Middle frontal gyrus (tissue), 1 donor: Measurements from ENCODE around the gene CDCP1.
"Not testable (repeated sequence)": the region's sequence is repeated elsewhere in the genome, so short reads cannot be mapped to it uniquely, and the experiment has no call there.

Source experiments
- DNase-seq: peaks from one replicate; pipeline ENCODE4 v3.0.0-alpha.2; 2015; ENCODE audit warnings: low spot score; ENCODE audit errors: extremely low spot score

CDCP1 gene

DNA sequence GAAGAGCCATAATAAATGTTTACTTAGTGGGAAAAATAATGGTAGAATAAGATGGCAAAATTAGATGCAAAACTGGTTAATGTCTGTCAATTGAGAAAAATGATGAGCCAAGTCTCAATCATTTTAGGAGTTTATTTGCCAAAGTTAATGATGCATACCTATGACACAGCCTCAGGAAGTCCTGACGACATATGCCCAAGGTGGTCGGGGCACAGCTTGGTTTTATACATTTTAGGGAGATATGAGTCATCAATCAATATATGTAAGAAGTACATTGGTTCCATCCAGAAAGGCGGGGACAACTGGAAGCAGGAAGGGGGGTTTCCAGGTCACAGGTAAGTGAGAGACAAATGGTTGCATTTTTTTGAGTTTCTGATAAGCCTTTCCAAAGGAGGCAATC is 88.6 kb downstream of the CDCP1 start:
- DNase-seq, result no peak

GRCh38 chr3:45056608-45057301 is 89.4 kb downstream of the CDCP1 start:
- no peak for DNase-seq

DNA sequence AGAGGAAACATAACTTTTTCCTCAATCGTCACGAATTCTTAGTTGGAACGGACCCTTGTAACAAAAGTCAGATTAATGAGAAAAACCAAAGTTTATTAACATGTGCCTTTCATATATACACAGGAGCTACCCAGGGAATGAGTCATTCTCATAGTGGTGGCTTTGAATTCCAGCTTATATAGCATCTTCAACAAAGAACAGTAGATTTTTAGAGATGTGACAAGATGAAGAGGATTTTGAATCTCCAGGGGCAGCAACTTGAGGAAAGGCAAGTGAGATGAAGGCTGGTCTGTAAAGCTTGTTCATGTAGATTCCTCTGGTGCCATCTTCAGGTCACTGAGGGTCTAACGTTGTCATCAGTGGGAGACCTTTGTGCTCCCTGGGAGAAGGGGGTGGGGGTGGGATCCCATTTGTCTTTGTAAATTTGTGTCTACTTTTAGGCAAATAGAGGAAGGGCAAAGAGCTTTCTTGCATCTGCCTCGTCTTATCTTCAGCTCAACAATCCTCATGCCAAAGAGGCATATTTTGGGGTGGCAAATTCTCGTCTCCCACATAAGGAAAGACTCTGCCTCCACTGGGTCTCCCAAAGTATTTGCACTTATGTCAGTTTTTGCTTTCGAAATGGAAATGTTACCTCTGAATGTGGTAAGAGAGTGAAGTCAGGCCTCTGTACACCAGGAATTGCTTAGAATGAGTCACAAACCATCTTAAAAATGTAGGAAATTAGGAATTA is 90.6 kb downstream of the CDCP1 start:
- DNase-seq, result no peak

DNA sequence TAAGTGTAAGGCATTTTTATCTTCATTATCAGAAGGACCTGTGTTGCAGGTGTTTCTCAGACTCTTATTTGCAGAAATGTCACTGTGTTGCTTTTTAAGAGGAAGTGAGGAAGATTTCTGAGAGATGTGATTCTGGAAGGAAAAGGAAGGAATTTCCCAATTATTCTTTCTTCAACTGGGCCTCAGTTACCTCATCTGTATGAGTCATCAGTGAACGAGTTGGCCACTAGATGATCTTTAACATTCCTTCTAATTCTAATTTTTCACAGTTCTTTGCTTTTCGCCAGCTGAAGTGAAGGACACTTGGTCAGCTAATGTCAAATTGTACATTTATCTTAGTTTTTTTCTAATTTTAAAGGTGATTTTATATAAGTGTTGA is 91.2 kb downstream of the CDCP1 start:
- DNase-seq, result no peak

DNA sequence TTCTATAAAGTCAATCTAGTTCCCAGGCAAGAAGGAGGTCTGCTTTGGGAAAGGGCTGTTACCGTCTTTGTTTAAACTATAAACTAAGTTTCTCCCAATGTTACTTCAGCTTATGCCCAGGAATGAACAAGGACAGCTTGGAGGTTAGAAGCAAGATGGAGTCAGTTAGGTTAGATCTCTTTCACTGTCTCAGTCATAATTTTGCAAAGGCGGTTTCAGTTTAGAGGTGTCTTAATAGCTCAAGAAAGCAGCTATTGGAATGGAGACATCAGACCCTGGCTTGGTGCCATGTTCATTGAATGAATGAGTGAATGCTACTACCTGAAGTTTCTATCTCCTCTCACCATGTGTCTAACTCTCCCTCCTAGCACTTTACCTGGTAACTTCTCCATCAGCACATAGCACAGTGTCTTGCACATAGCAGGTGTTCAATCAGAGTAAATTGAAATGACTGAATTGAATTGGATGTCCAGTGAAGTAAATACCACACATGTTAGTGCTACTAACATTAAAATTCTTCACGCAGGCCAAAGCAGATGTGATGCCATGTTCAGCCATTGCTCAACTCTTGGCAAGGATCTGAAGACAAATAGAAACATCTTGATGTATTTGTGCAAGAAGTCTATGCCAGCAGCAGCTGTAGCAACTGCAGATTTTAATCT is 91.9 kb downstream of the CDCP1 start:
- DNase-seq, result no peak

DNA sequence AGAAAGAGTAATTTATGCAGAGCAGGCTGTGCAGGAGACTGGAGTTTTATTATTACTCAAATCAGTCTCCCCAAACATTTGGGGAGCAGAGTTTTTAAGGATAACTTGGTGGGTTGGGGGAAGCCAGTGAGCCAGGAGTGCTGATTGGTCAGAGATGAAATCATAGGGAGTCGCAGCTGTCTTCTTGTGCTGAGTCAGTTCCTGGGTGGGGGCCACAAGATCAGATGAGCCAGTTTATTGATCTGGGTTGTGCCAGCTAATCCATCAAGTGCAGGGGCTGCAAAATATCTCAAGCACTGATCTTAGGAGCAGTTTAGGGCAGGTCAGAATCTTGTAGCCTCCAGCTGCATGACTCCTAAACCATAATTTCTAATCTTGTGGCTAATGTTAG is 92.4 kb downstream of the CDCP1 start:
- DNase-seq, result not testable (repeated sequence)

DNA sequence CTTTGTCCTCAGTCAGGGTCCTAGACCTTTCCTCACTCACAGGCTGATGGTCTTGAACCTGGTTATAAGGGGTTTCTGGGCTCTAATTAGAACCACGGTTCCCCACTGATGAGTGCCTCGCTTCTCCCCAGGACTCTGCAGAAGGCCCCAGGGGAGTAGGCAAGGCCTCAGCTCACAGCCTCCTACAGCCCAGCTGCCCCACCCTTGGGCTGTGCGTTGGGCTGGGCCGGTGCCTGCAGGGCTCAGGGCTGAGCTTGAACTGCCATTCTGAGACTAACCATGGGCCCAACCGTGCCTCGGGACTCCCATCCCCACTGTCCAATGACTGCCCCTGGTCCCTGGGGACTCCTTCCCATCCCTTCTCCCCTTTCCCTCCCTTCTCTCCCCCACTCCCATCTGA is 94.5 kb downstream of the CDCP1 start:
- DNase-seq, result no peak

DNA sequence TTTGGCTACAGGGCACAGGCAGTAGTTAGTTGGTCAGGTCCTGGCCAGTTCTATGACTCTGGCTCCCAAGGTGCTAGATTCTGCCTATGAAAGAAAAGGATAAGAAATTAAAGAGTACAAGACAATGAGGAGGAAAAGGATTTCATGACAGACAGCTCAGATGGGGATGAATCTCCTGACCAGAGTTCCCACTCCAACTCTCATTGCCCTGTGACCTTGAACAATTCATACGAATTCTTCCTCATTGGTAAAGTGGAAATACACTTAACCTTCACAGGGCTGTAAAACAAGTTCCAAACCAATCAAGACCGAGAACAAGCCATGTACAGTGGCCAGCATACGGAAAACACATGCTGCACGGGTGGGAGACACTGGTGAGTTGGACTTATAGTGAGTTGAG is 96.4 kb downstream of the CDCP1 start:
- DNase-seq, result no peak

DNA sequence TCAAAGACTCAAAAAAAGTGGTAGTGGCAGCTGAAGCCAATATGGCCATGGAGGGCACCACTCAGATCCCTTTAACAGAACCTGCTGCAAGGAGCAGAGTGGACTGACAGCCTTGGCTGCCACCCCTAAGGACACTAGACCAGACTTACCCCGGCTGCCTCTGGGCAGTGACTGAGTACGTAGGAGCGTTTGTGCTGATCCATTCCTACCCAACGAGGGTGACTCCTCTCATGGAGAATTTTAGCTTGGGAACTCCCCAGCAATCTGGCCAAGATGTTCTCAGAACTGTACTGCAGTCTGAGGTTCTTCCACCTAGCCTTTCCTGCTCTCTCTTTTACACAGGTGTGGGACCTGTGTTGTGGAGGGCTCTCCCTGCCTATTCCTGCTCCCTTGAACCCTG is 97.9 kb downstream of the CDCP1 start:
- no peak for DNase-seq

DNA sequence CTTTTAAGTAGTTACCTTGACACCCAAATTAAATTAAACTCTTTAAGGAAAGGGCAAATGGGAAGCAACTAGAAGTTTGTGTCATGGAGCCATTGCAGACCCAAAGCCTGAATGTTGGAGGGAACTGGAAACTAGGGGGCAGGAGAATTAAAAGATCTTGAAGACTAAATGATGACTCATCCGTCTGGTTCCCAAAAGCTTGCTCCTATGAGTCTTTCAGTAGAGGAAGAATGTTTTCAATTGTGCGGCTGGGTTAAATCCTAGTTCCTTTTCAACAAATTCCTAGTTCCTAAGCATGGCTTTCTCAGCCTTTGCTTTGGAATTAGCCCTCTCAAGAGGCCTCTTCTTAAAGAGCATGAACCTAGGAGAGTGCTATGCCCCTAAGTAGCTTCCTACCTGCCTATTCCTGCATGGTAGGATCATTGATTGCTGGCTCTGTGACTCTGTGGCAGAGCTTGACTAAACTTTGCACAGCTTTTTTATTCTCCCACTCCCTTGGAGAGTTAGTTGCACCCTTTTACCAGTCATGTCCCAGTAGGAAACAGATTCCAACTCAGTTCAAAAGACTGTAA is 102.4 kb downstream of the CDCP1 start:
- no peak for DNase-seq

DNA sequence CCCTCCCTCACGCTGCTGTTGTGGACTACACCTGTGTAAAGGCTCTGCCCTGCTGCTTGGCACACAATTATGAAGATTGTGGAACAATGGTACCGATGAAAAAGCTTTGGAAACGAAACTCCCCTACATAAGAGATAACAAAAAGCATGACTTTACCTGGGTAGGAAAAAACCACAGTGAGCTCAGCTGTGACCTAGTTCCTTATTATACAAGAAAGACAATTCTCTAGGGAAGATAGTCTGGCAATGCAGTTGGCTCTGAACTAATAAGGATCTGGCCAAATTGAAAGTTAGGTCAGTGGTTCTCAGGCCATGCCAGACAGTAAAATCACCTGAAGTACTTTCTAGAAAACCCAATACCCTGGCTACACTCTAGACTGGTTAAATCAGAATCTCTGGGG is 104.0 kb downstream of the CDCP1 start:
- DNase-seq, result no peak

- DNase-seq, result no peak
These were observed 104.5 kb downstream of the CDCP1 start for GRCh38 chr3:45041666-45042065.

DNA sequence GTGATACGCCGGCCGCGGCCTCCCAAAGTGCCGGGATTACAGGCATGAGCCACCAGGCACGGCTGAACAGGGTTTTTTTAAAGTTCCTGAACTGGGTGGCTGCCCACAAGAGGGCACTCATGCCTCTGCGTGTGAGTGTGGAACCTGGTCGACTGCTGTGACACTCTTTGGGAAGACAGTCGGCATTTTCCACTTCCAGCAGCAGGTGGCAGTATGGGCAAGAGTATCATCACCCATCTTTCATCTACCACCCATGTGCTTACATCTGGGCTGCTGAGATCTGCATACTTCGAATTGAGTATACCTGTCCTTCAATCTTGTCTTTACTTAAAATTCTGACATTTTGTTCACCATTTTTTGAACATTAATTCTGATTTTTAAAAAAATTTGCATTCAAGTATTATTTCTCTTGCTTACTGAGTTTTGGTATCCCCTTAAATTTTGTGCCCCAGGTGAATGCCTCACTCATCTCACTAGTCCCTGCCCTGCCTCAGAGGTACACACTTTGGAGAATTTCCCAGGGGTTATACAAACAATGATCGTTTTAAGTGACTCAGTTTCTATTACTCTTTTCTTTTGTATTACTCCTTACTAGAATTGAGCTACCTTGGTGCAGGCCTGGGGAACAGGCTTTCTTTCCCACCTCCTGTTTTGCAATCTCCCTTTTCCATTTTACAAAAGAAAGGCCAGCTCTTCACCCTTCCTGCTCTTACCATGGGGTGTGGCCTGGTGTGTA is 108.3 kb downstream of the CDCP1 start:
- DNase-seq, result peak; percentile 88

GRCh38 chr3:45035441-45036301 is 110.5 kb downstream of the CDCP1 start:
- no peak for DNase-seq

GRCh38 chr3:45034612-45035252 is 111.4 kb downstream of the CDCP1 start:
- no peak for DNase-seq

DNA sequence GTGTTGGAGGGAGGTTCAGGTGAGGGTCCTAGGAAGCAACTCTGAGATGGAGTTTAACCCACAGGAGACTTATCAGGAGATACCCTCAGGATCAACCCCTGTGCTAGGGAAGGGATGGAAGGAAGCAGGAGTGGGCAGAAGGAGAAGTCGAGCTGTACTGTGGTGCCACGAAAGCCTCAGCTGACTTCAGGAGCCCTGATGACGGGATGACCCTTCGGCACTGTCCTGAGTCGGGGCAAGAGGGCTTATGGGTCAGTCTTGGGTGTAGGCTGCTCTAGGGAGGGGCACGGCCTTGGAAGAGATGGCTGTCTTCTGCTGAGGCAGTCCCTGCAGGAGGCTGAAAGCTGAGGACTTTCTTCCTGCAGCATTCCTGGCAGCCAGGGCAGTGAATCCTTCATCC is 112.4 kb downstream of the CDCP1 start:
- DNase-seq, result no peak
